ENCODE data around the gene FAM163B.

The FAM163B gene

GRCh38 chr9:133580419-133580738 lies 28.8 kb downstream of the FAM163B start:
- no peak for DNase-seq

GRCh38 chr9:133579601-133580418 lies 29.4 kb downstream of the FAM163B start:
- no peak for DNase-seq

- no peak for DNase-seq
Observed at GRCh38 chr9:133578524-133579441, 30.4 kb downstream of the FAM163B start.

- no peak for DNase-seq
Observed at GRCh38 chr9:133577737-133578112, 31.5 kb downstream of the FAM163B start.

- no peak for DNase-seq
Observed at GRCh38 chr9:133576875-133577736, 32.1 kb downstream of the FAM163B start.

GRCh38 chr9:133576031-133576874 lies 32.9 kb downstream of the FAM163B start:
- DNase-seq, result no peak

- no peak for DNase-seq
Observed at GRCh38 chr9:133575186-133576030, 33.8 kb downstream of the FAM163B start.

- DNase-seq, result no peak
Observed at GRCh38 chr9:133574771-133575170, 34.4 kb downstream of the FAM163B start.

GRCh38 chr9:133573791-133574515 lies 35.2 kb downstream of the FAM163B start:
- DNase-seq, result no peak

GRCh38 chr9:133572821-133573361 lies 36.3 kb downstream of the FAM163B start:
- DNase-seq, result peak; percentile 68

GRCh38 chr9:133571896-133572595 lies 37.1 kb downstream of the FAM163B start:
- DNase-seq, result no peak

GRCh38 chr9:133571391-133571890 lies 37.7 kb downstream of the FAM163B start:
- no peak for DNase-seq

- DNase-seq, result no peak
Observed at GRCh38 chr9:133570691-133571080, 38.5 kb downstream of the FAM163B start.

GRCh38 chr9:133569891-133570690 lies 39.1 kb downstream of the FAM163B start:
- no peak for DNase-seq

- no peak for DNase-seq
Observed at GRCh38 chr9:133569121-133569785, 39.9 kb downstream of the FAM163B start.

GRCh38 chr9:133568186-133568585 lies 41.0 kb downstream of the FAM163B start:
- DNase-seq, result no peak

- no peak for DNase-seq
Observed at GRCh38 chr9:133566817-133567216, 42.4 kb downstream of the FAM163B start.

GRCh38 chr9:133566382-133566781 lies 42.8 kb downstream of the FAM163B start:
- DNase-seq, result no peak

Data from right forelimb (tissue), 1 donor.